Renal cortical epithelial cell (primary cell): ENCODE measurements around the gene MRPL22. TPM values are rescaled to one million over a fixed set of nuclear protein-coding genes. Genes with fewer than 3 reads are reported as not detected.
"Not testable (repeated sequence)": the region's sequence is repeated elsewhere in the genome, so short reads cannot be mapped to it uniquely, and the experiment has no call there.

Experiments used
- DNase-seq: peaks from one replicate; pipeline ENCODE4 v3.0.0-alpha.2; 2011; ENCODE audit warnings: low read depth
- total RNA-seq: library from RNA; depleted of rRNA; stranded (reverse); fragments of >200 nt; gene quantifications from 2 replicates; pipeline ENCODE4 v1.2.3, GENCODE V29; 2014

Gene MRPL22
- total RNA-seq = 17.6 and 36.6 TPM in 2 replicates

GRCh38 chr5:154940772-154941620 is at the start of gene MRPL22:
TSS of gene MRPL22 (plus strand) at chr5:154941073. CDS start at chr5:154941111, 38 bp downstream.
- DNase-seq = peak; percentile 90

GRCh38 chr5:154892369-154892771 is 48.5 kb upstream of the MRPL22 start:
- DNase-seq = no peak

DNA sequence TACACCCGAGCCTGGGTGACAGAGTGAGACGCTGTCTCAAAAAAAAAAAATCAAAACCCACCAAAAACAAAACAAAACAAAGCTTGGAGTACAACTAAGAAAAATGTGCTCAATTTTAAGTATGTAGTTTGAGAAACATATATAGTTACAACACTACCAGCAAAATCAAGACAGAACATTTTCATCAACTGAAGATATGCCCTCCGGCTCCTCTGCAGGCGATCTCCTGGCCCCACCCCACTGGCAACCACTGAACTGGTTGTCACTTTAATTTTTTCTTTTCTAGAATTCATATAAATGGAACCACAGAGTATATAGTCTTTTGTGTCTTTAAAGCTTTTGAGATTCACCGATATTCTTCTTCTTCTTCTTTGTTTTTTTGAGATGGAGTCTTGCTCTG is 47.5 kb upstream of the MRPL22 start:
- no peak for DNase-seq

- DNase-seq = no peak
Observed at GRCh38 chr5:154895606-154896561, 45.0 kb upstream of the MRPL22 start.

GRCh38 chr5:154896562-154897165 is 44.2 kb upstream of the MRPL22 start:
- no peak for DNase-seq

- DNase-seq = no peak
Observed at GRCh38 chr5:154898210-154898609, 42.7 kb upstream of the MRPL22 start.

DNA sequence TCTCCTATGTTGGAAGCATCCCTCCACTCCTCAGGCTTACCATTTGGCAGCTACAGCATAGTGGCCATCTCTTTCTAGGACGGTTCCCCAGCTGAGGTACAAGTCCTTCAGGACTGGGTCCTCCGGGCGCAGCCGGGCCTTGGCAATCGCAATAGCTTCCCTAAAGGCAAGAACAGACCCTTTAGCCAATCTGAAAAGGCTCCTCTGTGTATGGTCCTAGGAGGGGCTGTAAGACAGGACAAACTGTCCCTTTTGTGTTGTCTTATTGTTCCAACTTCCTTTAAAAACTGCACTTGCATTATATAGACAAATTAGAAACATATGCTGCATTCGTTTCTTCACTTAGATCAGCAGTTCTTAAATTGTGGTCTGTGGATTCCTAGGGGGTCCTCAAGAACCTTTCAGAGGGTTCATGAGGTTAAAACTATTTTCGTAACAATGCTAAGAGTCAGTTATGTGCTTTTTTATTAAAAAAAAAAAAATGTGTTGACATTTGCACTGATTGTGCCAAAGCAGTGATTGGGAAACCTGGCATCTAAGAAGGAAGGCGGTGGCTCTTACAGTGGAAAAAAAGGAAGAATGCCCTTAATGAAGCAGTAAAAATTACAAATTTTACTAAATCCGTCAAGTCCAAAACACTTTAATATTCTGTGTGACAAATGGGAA is 41.6 kb upstream of the MRPL22 start:
- DNase-seq = no peak

DNA sequence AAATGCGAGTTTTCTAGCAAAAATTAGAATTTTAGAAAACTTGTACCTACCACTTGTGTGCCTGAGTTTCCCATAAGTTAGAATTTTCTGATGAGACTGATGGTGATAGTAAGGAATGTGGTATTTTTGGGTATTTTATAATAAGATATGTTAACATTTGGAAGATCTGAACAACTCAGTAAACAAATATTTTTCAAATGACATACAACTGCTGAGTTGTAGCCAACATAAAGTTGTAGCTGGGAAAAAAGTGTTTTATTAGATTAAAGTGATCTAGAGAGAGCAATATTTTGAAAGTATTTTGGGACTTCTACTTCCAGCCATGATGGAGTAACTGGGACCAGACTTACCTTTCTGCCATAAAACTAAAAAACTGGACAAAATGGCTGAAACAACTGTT is 40.8 kb upstream of the MRPL22 start:
- no peak for DNase-seq

DNA sequence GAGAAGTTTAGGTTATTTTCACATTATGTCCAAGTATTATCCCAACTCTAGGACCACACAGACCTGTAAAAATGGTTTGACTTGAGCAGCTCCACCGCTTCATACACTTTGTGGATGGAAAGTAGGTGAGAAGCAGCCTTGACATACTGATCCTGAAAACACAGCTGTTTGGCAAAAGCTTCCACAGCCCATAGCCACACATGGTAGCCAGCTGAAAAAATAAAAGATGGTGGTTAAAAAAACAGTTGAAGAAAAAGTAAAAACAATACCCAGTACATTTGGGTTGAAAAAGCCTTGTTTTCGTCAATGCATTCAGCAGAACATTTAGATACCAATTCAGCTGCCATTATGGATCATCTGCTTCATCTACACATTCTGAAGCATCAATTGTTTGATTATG is 39.6 kb upstream of the MRPL22 start:
- DNase-seq = no peak

GRCh38 chr5:154901913-154902312 is 39.0 kb upstream of the MRPL22 start:
- DNase-seq = no peak

DNA sequence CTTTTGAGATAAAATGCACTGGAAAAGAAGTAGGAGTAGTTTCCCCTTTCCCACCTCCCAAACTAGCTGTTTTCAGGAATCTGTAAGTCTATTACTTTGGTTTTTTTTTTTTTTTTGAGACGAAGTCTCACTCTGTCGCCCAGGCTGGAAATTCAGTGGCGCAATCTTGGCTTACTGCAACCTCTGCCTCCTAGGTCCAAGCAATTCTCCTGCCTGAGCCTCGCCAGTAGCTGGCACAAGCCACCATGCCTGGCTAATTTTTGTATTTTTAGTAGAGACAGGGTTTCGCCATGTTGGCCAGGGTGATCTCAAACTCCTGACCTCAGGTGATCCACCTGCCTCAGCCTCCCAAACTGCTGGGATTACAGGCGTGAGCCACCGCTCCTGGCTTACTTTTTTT is 35.3 kb upstream of the MRPL22 start:
- not testable (repeated sequence) for DNase-seq

DNA sequence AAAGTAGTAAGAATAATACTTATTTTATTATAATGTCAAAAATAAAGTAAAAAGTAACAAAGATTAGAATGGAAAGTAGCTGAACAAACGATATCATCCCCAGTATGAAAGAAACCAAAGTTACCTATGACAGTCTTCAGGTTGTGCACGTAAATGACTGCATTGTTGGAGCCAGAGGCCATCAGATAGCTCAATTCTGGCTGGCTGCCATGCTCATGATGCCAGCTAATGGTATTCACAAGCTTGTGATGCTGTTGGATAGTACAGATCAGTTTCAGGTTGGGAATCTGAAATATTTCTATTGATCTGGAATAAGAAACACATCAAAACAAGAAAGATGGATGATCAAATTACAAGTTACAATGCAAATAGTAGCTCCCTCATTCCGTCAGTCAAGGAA is 24.0 kb upstream of the MRPL22 start:
- DNase-seq = no peak

DNA sequence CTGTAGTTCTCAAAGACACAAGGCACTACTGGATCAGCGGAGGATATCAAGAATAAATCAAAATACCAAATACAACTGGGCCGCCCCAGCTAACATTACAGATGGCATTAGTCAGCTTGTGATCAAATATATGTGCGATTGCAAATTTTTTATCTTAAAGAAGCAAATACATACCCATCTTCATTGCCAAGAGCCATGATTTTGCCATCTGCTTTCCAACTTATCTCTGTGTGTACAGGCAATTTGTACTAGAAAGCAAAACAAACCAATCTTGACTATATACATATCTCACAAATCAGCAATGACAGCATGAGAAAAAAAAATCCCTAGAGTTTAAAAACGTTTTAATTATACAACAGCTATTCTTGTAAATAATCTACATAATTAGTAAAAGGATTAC is 23.1 kb upstream of the MRPL22 start:
- DNase-seq = no peak

DNA sequence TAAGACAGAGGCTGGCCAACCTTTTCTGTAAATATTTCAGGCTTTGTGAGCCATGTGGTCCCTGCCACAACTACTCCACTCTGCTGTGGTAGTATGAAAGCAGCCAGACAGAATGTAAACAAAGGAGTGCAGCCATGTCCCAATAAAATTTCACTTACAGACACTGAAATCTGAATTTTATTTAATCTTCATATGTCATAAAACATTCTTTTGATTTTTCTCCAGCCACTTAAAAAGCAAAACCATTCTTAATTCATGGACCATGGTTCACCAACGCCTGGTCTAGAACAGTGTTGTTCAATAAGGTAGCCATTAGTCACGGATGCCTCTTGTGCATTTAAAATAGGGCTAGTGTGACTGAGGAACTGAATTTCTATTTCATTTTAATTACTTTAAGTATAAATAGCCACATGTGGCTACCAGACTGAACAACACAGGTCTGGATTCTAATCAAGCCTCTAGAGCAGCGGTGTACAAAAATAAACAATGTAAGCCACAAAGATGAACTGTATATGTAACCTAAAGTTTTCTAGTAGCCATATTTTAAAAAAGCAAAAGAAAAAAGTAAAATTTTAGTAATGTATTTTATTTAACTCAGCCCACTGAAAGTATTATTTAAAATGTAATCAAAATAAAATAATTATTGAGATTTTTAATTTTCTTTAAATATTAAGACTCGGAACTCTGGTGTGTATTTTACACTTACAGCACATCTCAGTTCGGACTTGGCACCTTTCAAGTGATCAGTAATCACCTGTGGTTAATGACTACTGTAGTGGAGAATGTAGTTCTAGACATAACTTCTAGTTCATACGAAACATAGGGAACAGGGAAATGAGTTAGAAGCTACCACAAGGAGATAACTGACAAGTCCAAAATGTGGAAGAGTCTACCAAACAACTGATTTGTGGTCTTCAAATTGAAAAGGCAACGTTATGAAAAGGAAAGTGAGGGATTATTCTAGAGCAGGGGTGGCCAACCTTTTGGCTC is 17.1 kb upstream of the MRPL22 start:
- no peak for DNase-seq

DNA sequence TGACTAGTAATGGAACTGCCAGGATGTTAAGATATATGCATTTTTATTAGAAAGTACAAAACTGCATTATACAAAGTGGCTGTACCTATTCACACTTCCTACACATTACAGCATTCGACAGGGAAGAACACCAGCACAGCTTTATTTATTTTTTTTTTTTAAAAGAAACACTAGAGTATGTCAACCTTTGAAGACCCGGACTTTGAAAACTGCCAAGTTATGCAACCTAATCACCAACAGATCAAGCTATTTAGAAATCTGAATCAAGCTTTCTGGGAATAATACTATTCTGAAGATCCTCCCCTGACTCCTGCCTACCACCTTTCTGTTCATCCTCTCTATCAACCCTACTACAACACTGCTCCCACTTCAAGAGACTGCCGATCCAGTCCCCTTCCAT is 7.3 kb upstream of the MRPL22 start:
- no peak for DNase-seq

- DNase-seq = no peak
Observed at GRCh38 chr5:154934881-154935280, 6.0 kb upstream of the MRPL22 start.

GRCh38 chr5:154937186-154937717 is 3.6 kb upstream of the MRPL22 start:
- no peak for DNase-seq

DNA sequence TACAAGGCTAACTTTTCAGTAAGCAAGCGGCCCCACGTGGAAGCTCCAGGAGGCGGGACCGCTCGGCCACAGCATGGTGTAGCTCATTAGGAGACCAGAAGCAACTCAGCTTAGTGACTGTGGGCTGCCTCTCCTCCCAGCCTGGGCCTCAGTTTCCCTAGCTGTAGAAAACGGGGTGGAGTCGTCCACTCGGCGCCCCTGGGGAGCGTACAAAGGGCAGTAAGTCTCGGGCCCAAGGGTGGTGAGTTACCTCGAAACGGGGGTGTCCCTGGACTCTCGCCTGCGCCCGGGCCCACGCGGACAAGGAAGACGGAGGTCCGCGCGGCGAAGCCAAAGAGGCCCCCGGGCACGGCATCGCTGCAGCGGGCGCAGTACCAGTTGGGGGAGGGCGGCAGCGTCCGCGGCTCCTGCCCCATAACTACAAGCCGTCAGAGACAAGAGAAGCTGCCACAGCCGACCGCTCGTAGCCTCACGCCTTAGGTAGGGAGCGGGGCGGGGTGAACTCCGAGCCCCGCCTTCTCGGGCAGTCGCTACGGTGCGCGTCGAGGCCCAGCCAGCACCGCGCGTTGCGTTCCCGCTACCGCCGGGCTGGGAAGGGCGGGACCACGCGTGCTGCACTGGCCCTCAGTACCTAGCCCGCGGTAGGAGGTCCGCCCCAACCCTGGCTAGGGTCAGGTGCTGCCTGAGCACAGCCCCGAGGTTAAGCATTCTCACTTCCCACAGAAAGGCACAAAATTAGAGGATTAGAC is 3.0 kb upstream of the MRPL22 start, which contains the start of gene GEMIN5:
Gene GEMIN5 (minus strand): TSS at position 494 of the 749 bp plus-strand sequence. CDS start 78 bp downstream, at position 416.
- peak; percentile 64 for DNase-seq

GRCh38 chr5:154939387-154939786 is 1.5 kb upstream of the MRPL22 start:
- DNase-seq = not testable (repeated sequence)
